Neural cell (in vitro differentiated cells): ENCODE measurements around the gene TNFRSF14. TPM values are rescaled to one million over a fixed set of nuclear protein-coding genes. Genes with fewer than 3 reads are reported as not detected.

Experiments used
- H2AFZ ChIP-seq: fragments of 200-600, 300-800 bp; sonication (generic), shearing (Covaris generic); 2 replicates; pipeline ENCODE4 v1.6.0; 2014; ENCODE audit warnings: low read depth, mild to moderate bottlenecking, antibody characterized with exemption, low read length, moderate library complexity
- H3F3A ChIP-seq: fragments of 200-600 bp; shearing (Covaris generic); 2 replicates; pipeline ENCODE4 v1.6.1; 2016; ENCODE audit warnings: mild to moderate bottlenecking, moderate library complexity, mixed read lengths, antibody characterized with exemption, low read length; ENCODE audit not compliant: insufficient read depth, poor library complexity, severe bottlenecking
- H3K27ac ChIP-seq: fragments of 200-600, 300-800 bp; sonication (generic), shearing (Covaris generic); 2 replicates; pipeline ENCODE4 v1.5.1; 2014; ENCODE audit warnings: mild to moderate bottlenecking, low read length, moderate library complexity
- H3K27me3 ChIP-seq: fragments of 300-800, 200-600 bp; sonication (generic), shearing (Covaris generic); 2 replicates; pipeline ENCODE4 v1.6.0; 2014; ENCODE audit warnings: mild to moderate bottlenecking, low read depth, low read length, moderate library complexity; ENCODE audit not compliant: insufficient read depth
- H3K36me3 ChIP-seq: fragments of 300-800, 200-600 bp; sonication (generic), shearing (Covaris generic); 2 replicates; pipeline ENCODE4 v1.5.1; 2014; ENCODE audit warnings: mild to moderate bottlenecking, antibody characterized with exemption, low read length, moderate library complexity; ENCODE audit not compliant: insufficient read depth
- H3K4me2 ChIP-seq: fragments of 300-800, 200-600 bp; sonication (generic), shearing (Covaris generic); 2 replicates; pipeline ENCODE4 v1.6.0; 2014; ENCODE audit warnings: mild to moderate bottlenecking, low read length
- H3K4me3 ChIP-seq: fragments of 300-800, 200-600 bp; sonication (generic), shearing (Covaris generic); 2 replicates; pipeline ENCODE4 v1.5.1; 2014; ENCODE audit warnings: mild to moderate bottlenecking, low read length, moderate library complexity
- H3K79me2 ChIP-seq: fragments of 200-600 bp; shearing (Covaris generic); replicated peaks from 2 replicates; pipeline ENCODE4 v1.6.0; 2014; ENCODE audit warnings: mild to moderate bottlenecking, low read length, moderate library complexity; ENCODE audit not compliant: insufficient read depth
- H3K9ac ChIP-seq: fragments of 300-800, 200-600 bp; sonication (generic), shearing (Covaris generic); 2 replicates; pipeline ENCODE4 v1.6.1; 2016; ENCODE audit warnings: mild to moderate bottlenecking, low read length, mixed read lengths
- H3K9me2 ChIP-seq: fragments of 200-600 bp; shearing (Covaris generic); 2 replicates; pipeline ENCODE4 v1.6.1; 2016; ENCODE audit warnings: mild to moderate bottlenecking, low read length, mixed read lengths; ENCODE audit not compliant: insufficient read depth
- H3K9me3 ChIP-seq: fragments of 200-600, 300-800 bp; sonication (generic), shearing (Covaris generic); 2 replicates; pipeline ENCODE4 v1.6.1; 2016; ENCODE audit warnings: mild to moderate bottlenecking, mixed run types, low read length, moderate library complexity, mixed read lengths
- H4K20me1 ChIP-seq: fragments of 200-600 bp; shearing (Covaris generic); 2 replicates; pipeline ENCODE4 v1.6.1; 2016; ENCODE audit warnings: mild to moderate bottlenecking, mixed run types; ENCODE audit not compliant: insufficient read depth
- CTCF ChIP-seq: fragments of 450-650 bp; IDR thresholded peaks from 2 replicates; pipeline ENCODE4 v1.5.1; 2014; ENCODE audit warnings: antibody characterized with exemption, mild to moderate bottlenecking, moderate library complexity; ENCODE audit not compliant: poor library complexity, severe bottlenecking
- EP300 ChIP-seq: fragments of 450-650 bp; conservative IDR thresholded peaks from 2 replicates; pipeline ENCODE4 v1.6.1; 2014; ENCODE audit warnings: antibody characterized with exemption, mild to moderate bottlenecking, moderate library complexity; ENCODE audit not compliant: poor library complexity, severe bottlenecking
- EZH2 ChIP-seq: fragments of 200-600, 300-800 bp; shearing (Covaris generic), sonication (generic); IDR thresholded peaks from 2 replicates; pipeline ENCODE4 v1.6.1; 2014; ENCODE audit warnings: antibody characterized with exemption, low read length, borderline replicate concordance, mild to moderate bottlenecking; ENCODE audit not compliant: insufficient read depth, poor library complexity, severe bottlenecking
- MXI1 ChIP-seq: fragments of 450-650 bp; conservative IDR thresholded peaks from 2 replicates; pipeline ENCODE4 v1.6.1; 2014; ENCODE audit warnings: antibody characterized with exemption, mild to moderate bottlenecking; ENCODE audit not compliant: poor library complexity, severe bottlenecking
- POLR2AphosphoS5 ChIP-seq: IDR thresholded peaks from 2 replicates; pipeline ENCODE4 v1.6.1; 2012
- RAD21 ChIP-seq: fragments of 450-650 bp; conservative IDR thresholded peaks from 2 replicates; pipeline ENCODE4 v1.6.1; 2014; ENCODE audit warnings: antibody characterized with exemption, mild to moderate bottlenecking, moderate library complexity
- REST ChIP-seq: IDR thresholded peaks from 2 replicates; pipeline ENCODE4 v1.6.1; 2012; ENCODE audit warnings: borderline replicate concordance
- SMC3 ChIP-seq: fragments of 450-650 bp; conservative IDR thresholded peaks from 2 replicates; pipeline ENCODE4 v1.6.1; 2014; ENCODE audit warnings: antibody characterized with exemption, mild to moderate bottlenecking, moderate library complexity; ENCODE audit not compliant: poor library complexity
- TAF1 ChIP-seq: IDR thresholded peaks from 2 replicates; pipeline ENCODE4 v1.6.1; 2012; ENCODE audit warnings: low read depth
- polyA plus RNA-seq: library from polyadenylated mRNA; depleted of rRNA; stranded (reverse); fragments of >200 nt; gene quantifications from 2 replicates; pipeline ENCODE4 v1.2.3, GENCODE V29; 2014

The TNFRSF14 gene
- polyA plus RNA-seq, 1 donor from 2014 or later, result 1.1 TPM

GRCh38 chr1:2570332-2570731, 14.2 kb downstream of the TNFRSF14 start:
- Histone ChIP-seq H3K36me3 (no peaks in the 10 kb centered on the region), H2AFZ (no peak overlapping the region), H4K20me1 (no peaks in the 10 kb centered on the region), H3K4me2 (no peak overlapping the region), H3K27ac (no peak overlapping the region), H3F3A (no peaks in the 10 kb centered on the region), H3K27me3 (no peaks in the 10 kb centered on the region), H3K4me3 (no peak overlapping the region), H3K9me2 (no peaks in the 10 kb centered on the region), H3K9me3 (peaks cover 3% of the 10 kb centered on the region), H3K9ac (no peak overlapping the region), H3K79me2 (no peaks in the 10 kb centered on the region)
- TF ChIP-seq POLR2AphosphoS5, result no peak
- TF ChIP-seq RAD21, result no peak
- TF ChIP-seq MXI1, result no peak
- TF ChIP-seq SMC3, result no peak
- TF ChIP-seq TAF1, result no peak
- no peak for TF ChIP-seq CTCF
- TF ChIP-seq REST, result no peak
- TF ChIP-seq EP300, result no peak
- no peak for TF ChIP-seq EZH2

GRCh38 chr1:2571348-2571747, 15.2 kb downstream of the TNFRSF14 start:
- Histone ChIP-seq H3K27me3 (no peaks in the 10 kb centered on the region), H3K9me3 (peaks cover 3% of the 10 kb centered on the region), H3K4me2 (no peak overlapping the region), H3K9me2 (no peaks in the 10 kb centered on the region), H3K4me3 (no peak overlapping the region), H2AFZ (no peak overlapping the region), H3K36me3 (no peaks in the 10 kb centered on the region), H3K27ac (no peak overlapping the region), H3K9ac (no peak overlapping the region), H3F3A (no peaks in the 10 kb centered on the region), H3K79me2 (no peaks in the 10 kb centered on the region), H4K20me1 (no peaks in the 10 kb centered on the region)
- TF ChIP-seq POLR2AphosphoS5, result no peak
- TF ChIP-seq MXI1, result no peak
- no peak for TF ChIP-seq TAF1
- no peak for TF ChIP-seq EZH2
- TF ChIP-seq CTCF, result no peak
- TF ChIP-seq RAD21, result no peak
- TF ChIP-seq SMC3, result no peak
- no peak for TF ChIP-seq EP300
- no peak for TF ChIP-seq REST
